GM19467 (cell line): Measurements from ENCODE around the gene FAM181A.
A peak's percentile ranks its signal among the peaks of the same experiment; 100 is the strongest.

Source experiments
- ATAC-seq: cut with Tn5 transposase; IDR thresholded peaks from one replicate; pipeline ENCODE4 v1.9.1; 2021; ENCODE audit warnings: mild to moderate bottlenecking, moderate library complexity; ENCODE audit not compliant: unreplicated experiment

The FAM181A gene

GRCh38 chr14:93947282-93947681 lies 20.1 kb downstream of the FAM181A start:
- no peak for ATAC-seq

DNA sequence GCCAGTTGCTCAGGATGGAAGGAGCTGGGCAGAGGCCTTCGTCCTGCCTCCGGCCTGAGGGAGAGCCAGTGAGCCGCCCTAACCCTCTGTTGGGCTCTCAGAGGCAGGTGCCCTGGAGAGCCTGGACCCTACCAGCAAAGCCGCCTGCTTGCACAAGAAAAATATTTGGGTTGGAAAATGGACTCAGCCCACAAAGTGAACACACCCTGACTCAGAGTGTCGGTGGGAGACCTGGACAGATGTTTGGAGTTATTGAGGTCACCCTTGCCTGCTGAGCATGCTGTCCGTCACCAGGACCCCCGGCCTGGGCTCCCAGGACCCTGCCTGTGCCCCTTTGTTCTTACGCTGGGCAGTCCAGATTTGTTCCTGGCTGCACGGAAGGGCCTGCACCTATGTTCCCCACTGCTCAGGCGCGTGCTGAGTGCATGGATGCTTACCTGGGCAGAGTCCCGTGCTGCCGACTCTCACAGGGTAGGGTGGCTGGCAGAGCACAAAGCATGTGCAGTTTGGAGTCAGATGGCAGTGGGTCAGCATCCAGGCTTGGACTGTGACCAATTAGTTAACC lies 22.4 kb downstream of the FAM181A start:
- ATAC-seq, result no peak

- ATAC-seq, result no peak
Observed at GRCh38 chr14:93950948-93951634, 23.9 kb downstream of the FAM181A start.

DNA sequence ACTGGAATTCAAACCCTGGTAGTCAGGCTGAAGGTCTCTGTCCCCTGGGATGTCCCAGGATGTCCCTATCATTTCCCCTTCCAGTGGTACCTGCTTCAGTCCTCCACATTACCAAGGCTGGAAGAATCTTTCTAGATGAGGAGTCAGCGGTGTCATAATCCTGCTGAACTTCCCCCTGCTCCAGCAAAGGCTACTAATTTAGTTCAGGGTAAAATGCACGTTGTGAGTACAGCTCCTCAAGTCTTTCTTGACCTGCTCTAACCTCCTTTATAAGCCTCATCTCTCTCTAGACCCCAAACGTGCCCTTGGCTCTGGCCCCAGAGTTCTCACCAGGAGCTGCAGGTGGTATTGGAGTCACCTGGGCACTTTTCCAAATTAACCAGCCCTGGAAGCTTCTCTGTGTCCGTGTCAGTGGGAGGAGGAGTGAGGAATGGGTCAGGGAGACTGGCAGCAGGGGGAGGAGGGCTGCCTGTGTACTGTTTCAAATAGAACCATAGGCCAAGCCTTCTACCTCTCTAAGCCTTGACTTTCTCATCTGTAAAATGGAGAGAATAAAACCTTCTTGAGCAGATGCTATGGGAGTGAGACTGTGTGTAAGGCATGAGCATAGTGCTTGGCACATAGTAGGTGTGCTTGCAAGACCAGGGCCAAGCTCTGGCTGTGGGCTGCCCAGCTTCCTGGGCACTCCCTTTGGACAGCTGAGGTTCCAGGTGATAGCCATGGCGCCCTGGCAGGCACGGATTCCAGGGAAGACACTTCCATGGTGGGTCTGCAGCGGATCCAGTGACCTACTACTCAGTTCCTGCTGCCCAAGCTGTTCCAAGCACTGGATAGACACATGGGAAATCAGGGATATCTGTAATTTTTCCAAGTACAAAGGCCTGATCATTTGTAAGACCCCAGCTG lies 24.7 kb downstream of the FAM181A start:
- ATAC-seq, result no peak

DNA sequence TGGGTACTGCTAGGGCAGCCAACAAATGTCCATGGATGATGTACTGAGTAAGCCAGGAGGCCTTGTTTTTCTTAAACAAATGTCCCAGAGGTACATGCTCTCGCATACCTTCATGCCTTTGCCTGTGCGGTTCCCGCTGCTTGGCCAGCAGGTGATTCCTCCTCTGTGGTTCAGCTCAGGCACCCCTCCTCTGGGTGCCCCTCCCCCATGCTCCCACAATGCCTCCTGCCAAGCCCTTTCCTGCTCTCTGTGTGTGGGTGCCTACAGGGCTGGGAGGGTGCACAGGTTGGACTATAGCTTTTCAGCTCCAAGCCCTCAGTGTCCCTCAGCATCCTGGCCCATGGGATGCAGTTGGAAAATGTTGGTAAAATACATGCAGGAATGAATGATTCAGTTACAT lies 25.7 kb downstream of the FAM181A start:
- ATAC-seq, result no peak

- ATAC-seq, result no peak
Observed at GRCh38 chr14:93953263-93953662, 26.1 kb downstream of the FAM181A start.

DNA sequence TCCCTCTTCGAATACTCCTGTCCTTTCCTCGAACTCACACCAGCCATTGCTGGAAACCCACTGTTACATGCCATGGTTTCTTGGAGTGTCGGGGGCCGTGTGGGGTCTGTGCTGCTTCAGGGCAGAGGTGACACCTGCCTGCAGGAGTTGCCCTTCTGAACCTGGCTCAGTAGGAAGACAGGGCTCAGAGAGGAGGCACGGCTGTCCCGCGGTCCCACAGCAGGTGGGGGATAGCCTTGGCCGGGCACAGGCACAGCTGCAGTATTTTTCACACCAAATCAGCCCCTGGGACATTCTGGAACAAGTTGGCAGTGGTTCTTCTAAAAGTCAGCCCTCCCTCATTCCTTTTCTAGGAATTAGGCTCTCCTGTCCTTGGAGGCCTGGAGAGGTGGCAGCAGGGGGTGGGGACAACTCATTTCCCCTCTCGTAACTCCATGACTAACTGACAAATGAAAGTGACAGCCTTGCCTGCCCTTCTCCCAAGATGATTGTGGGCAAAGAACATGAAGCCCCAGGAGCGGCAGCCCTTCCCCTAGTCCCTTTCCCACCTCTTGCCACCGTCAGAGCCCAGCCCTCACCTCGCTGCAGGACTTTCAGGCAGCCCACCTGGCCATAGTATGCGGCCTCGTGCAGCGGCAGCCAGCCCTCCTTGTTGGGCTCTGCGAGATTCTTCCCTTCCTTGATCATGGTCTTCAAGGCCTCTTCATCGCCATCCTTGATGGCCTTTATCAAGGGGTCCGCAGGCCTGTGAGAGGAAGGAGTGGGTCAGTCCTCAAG lies 26.8 kb downstream of the FAM181A start:
- no peak for ATAC-seq

- ATAC-seq, result no peak
Observed at GRCh38 chr14:93954516-93954830, 27.3 kb downstream of the FAM181A start.

DNA sequence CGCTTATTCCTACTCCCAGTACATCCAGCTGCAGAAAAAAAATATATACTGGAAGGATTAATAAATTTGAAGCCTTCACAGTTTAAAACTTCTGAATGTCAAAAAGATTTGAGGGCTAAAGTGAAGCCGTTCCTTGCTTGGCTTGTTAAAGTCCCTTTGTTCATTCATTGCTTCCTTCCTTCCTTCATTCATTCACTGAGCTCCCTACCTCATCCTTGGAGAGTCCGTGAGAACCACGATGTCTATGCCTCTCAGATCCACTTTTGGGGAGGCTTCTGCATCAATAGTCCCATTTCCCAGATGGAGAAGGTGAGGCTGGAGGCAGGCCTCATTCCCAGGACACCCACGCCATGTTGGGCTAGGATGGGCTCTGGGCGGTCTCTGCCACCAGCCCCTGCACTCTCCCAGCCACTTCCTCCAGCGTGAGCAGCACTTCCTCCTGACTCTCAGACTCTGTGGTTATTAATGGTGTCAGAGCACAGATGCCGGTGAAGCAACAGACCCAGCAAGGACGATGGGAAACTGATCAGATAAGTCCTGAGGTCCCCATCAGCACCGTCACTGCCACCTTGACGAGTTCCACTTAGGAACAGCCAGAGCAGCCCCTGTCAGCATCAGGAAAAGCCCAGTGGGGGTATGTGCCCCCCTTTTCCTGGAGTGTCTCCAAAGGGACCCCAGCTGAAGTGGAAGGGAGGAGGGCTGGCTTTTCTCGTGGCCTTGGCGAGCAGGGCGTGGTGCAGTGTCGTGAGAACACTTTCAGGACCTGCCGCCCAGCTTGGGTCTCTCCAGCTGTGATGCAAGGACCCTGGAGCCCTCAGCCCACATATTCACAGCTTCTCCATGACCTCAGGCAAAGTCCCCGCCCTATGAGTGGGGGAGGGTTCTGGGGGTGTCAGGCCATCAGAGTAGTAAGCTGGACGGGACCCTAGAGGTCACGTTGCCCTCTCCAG lies 28.0 kb downstream of the FAM181A start:
- ATAC-seq, result peak; percentile 27

GRCh38 chr14:93955850-93956481 lies 28.8 kb downstream of the FAM181A start:
- no peak for ATAC-seq

GRCh38 chr14:93956514-93957332 lies 29.6 kb downstream of the FAM181A start:
- no peak for ATAC-seq

GRCh38 chr14:93957333-93957710 lies 30.2 kb downstream of the FAM181A start:
- ATAC-seq, result no peak

DNA sequence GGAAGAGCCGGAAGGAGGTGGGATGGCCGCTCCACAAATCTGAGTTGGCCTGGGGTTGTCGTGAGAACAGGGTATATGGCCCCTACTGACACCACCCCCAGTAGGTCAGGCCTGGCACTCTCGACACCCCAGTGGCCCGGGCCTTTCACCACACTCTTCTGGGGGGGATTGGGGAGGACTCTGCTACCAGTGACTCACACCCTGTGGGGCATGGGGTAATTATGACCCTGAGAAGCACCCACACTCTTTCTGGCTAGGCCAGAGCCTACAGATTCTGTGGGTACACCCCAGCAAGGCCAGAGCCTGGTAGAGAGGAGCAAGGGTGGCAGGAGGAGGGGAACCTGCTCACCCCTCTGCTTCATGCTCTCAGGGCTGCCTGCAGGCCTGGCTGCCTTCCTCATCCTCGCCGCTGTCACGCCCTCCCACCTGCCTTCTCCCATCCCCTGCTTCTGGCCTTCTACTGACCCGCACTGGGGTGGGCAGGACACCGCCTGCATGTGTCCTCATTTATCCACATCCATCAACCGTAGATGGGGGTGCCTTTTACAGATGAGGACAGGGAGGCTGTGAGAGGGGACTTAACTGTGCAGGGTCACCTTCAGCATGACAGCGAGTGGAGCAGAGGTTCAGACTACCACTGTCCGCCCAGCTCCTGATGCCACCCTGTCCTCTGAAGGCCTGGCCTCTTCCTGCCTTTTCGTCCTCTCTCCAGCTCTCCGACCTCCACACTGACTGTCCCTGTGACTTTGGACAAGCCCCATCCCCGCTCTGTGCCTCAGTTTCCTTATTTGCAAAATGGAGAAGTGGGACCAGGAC lies 30.8 kb downstream of the FAM181A start:
- no peak for ATAC-seq

GRCh38 chr14:93958567-93959238 lies 31.6 kb downstream of the FAM181A start:
- ATAC-seq, result no peak

- ATAC-seq, result peak; percentile 58
Observed at GRCh38 chr14:93959239-93960107, 32.3 kb downstream of the FAM181A start.

GRCh38 chr14:93960108-93960475 lies 32.9 kb downstream of the FAM181A start:
- ATAC-seq, result no peak
